GM19467 (cell line): ENCODE data around the gene TENT5A.
A peak's percentile ranks its signal among the peaks of the same experiment; 100 is the strongest.

ENCODE experiments used
- ATAC-seq: cut with Tn5 transposase; IDR thresholded peaks from one replicate; pipeline ENCODE4 v1.9.1; 2021; ENCODE audit warnings: mild to moderate bottlenecking, moderate library complexity; ENCODE audit not compliant: unreplicated experiment

Gene TENT5A

GRCh38 chr6:81772741-81773140 lies 20.3 kb upstream of the TENT5A start:
- peak; percentile 99 for ATAC-seq

DNA sequence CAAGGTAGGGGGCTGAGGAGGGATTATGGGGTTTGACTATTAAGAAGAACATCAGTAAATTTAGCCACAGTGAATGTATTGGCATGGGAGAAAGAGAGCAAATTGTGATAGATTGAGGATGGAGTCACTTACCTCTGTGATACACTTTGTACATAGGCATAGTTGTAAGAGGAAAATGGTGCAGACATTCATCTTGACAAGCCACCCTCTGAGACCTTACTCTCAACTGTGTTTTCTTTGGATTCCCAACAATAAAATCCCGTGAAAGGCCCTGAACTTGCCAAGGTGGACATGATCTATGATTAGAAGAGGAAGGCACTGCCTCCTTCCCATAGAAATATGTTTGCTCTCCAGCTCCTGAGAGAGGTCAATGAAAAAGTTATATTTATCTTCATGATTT lies 18.6 kb upstream of the TENT5A start:
- no peak for ATAC-seq

DNA sequence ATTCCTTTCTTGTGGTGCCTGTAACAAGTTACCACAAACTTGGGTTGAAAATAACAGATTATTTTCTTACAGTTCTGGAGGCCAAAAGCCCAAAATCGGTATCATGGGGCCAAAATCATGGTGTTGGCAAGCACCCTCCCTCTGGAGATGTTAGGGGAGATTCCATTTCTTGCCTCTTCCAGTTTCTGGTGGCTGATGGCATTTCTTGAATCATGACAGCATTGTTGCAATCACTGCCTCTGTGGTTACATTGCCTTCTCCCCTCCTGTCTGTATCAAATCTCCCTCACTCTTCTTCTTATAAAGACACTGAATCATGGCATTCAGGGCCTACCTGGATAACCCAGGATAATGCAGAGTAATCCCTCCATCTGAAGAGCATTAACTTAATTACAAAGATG lies 17.9 kb upstream of the TENT5A start:
- no peak for ATAC-seq

DNA sequence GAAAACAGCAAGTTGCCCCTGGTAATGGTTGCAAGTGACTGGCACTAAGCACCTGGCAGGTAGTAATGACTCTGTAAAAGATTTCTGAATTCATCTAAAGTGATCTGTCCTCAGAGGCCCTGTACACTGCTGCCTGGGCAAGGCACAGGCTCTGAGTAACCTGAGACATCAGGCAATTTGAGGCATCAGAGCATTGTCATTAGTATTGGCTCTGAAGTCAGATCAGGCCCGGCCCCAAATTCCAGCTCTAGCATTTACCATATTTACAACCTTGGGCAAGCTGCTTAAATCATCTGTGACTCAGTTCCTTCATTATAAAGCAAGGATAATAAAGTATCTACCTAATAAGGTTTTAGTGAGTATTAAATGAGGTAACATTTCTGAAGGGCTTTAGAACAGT lies 17.3 kb upstream of the TENT5A start:
- no peak for ATAC-seq

DNA sequence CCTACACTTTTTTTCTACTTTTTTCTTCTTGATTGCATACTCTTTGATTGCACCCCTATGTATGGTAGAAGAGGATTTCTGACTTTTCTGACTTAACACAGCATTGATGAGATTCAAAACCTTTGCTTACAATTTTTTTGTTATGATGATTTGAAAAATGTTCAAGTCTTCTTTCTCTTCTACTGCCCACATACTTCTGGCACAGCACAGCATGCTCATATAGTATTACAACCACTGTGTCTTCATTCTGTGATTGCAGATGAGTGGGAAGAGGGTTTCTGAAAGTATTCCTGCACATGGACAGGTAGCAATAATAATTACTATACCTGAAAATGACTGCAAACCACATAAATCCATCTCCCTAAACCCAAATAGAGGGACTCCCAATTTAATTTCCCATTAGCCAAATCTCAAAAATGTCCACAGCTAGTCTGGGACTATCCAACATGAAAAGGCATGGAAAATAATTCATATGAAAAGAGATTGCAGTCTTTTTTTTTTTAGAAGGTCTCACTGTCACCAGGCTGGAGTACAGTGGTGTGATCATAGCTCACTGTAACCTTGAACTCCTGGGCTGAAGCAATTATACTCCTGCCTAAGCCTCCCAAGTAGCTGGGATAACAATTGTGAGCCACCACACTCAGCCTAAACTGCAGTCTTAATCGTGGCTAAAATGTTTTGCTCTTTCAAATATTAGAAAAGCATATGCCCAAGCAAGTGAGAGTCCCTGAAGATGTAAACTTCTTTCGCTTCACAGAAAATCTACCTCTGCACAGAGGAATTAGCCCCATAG lies 15.9 kb upstream of the TENT5A start:
- no peak for ATAC-seq

GRCh38 chr6:81767163-81767891 lies 14.8 kb upstream of the TENT5A start:
- peak; percentile 3 for ATAC-seq

DNA sequence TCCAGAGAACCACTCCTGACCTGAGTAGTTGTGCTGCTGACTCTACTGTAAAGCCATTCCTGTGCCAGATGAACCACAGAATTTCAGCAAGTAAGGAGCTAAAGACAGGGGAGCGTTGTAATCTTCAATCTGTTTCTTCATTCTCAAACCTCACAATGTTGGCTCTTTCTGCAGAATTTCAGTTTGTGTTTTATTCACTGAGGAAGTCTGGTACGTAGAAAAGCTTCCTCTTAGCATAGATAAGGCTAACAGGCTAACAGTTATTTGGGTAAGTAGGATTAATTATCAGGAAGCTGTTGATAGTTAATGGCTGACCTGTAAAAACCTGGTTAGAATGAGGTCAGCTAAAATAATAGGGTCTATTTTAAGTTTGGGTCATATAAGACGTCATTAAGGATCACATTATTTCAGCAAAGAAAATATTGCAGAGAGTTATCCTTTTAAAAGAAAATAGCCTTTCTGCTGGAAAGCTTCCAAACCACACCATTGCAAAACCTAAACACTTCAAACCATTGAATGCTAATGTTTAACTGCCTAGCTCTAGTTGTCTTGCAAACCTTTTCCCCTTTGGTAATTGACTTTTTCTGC lies 14.1 kb upstream of the TENT5A start:
- ATAC-seq: peak; percentile 60

DNA sequence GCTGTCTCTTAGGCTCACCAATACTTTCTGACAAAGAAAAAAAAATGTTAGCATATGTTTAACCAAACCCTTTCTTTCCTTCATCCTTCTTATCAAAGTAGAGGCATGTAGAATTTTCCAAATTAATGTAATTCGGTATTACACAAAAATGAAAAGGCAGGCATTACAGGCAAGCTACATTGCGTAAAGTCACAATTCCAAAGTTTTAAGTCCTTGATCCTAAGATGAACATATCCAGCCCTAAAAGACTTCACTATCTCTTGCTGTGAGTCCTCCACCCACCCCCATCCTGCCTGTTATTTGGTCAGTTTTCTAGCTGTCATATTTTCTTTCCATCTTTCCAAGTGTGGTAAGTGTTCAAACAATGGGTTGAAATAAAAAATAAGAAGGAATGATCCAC lies 12.1 kb upstream of the TENT5A start:
- ATAC-seq: no peak

GRCh38 chr6:81763968-81764367 lies 11.5 kb upstream of the TENT5A start:
- ATAC-seq: no peak

DNA sequence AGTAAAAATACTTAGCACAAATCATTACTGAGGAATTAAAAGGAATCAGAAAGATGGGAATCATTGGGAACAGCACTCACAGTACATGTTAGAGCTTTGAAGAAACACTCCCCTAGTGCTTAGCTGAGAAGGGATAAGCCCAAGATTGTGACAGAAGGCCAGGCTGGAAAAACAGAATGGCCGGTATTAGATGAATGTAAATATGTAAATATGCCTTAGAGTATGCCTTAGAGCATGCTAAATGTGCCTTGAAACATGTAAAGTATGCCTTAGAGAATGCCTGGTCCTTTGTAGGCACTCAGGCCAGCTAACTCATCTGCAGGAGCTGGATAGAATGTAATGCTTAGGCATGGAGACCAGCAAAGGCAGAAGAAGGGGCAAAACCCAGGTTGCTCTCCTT lies 10.6 kb upstream of the TENT5A start:
- no peak for ATAC-seq

DNA sequence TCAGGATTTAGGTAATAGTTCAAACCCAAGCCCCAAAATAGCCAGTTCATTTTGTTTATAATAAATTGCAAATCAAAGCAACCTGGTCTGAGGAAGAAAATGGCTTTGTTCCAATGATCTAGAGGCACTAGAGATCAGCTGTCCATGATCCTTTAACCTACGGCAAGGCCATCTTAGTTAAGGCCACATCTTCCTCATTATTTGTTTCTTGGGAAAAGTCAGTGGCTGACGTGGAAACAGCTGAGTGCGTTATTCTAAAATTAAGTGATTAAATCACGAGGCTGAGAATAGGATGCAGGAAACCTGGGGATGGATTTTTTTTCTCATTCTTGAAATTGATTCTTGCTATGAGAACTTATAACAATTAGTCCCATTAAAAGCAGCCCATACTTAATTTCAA lies 10.1 kb upstream of the TENT5A start:
- no peak for ATAC-seq

- no peak for ATAC-seq
These were observed 9.7 kb upstream of the TENT5A start for GRCh38 chr6:81762132-81762531.

DNA sequence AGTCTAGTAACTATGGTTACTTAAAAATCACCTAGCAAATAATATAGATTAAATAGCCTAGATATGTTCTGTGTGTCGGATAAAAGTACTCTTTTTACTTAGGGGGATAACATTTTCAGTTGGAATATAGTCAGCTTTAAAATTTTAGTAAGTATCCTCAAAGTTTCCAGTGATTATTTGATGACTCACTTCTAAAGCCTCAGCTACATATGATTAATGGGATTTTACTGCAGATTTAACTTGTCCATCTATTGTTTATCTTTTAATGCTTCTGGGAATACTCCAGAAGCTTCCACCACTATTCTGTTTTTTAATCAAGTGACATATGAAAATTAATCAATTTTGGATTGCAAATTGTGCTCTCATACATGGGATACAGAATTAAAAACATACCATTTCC lies 8.7 kb upstream of the TENT5A start:
- no peak for ATAC-seq

DNA sequence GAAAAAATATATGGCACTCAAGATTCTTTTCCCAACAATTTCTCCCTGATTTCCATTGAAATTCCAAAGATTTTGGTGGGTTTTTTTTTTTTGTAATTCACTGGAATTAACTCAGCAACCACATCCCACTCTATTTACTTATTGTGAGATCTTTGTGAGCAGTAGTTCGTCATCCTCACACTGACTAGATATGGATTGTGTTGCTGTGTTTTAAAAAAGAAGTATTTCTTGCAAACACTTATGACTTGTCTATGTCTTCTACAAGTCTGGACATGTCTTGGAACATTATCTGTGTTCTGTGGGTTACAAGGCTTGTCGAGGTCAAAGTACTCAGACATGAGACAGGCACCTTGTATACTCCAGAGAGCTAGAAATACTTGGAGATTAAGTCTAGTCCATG lies 7.3 kb upstream of the TENT5A start:
- ATAC-seq: no peak

DNA sequence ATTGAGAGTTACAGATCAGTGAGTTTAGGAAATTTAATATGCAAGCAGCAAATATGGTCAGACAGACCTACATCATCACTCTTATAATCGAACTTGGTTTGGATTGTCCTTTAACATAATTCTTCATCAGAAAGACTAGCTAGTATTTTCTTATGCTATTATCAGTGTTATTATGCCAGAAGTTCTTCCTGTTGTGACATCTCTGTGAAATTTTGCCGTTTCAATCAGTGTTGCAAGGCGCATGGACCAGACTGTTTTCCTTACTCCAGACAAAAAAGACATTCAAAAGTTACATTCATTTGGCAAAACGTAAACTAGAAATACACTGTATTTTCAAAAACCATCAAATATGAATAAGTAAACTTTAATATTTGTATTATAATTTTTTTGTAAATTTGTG lies 5.7 kb upstream of the TENT5A start:
- no peak for ATAC-seq

GRCh38 chr6:81756690-81757089 lies 4.2 kb upstream of the TENT5A start:
- ATAC-seq: no peak

DNA sequence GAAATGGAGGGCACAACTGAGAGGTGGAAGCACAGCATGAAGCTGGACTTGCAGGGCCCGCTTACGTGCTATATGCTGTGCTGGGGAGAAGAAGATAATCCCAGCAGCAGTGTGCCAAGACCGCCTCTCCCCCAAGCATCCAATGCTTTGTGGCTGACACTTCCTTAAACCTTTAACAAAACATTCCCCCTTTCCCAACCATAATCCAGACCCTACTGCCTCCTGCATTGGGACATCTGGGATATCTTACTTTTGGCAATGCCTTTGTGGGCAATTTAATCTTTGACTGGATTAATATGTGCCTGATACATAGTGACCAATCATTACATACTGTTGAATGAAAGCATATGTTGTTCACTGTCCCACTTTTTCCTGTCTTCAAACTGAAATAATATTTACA lies 3.1 kb upstream of the TENT5A start:
- no peak for ATAC-seq

DNA sequence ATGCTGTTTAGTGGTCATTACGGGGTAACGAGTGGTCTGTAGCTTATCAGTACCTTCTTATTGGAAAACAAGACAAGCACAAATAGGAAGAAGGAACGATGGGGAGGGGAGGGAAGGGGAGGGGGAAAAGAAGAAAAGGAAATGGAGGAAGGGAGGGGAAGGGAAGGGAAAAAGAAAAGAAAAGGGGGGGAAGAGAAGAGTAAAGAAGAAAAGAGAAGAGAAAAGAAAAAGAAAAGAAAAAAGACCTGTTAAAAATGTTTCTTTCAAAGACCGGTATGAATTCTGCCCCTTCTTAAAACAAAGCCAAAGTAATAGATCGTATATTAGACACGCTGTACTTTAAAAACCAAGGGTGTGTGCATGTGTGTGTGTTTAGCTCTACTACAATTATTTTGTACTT lies 2.4 kb upstream of the TENT5A start:
- ATAC-seq: no peak

- ATAC-seq: peak; percentile 30
These were observed 1.5 kb upstream of the TENT5A start for GRCh38 chr6:81753711-81754577.

- ATAC-seq: peak; percentile 59
These were observed 635 bp upstream of the TENT5A start for GRCh38 chr6:81752921-81753710.
